Liver (tissue), 3 donors: Measurements from ENCODE around the gene PKD2L1.

ENCODE experiments used
- GABPA ChIP-seq, 2 donors: IDR thresholded peaks in 1 of 2; conservative IDR thresholded peaks in 1 of 2; 2 replicates each; pipeline ENCODE4 v1.6.1; 2016; ENCODE audit warnings: antibody characterized with exemption in 2 of 2, mild to moderate bottlenecking in 1 of 2, moderate library complexity in 1 of 2
- HNF4G ChIP-seq: IDR thresholded peaks from 2 replicates; pipeline ENCODE4 v1.6.1; 2016; ENCODE audit warnings: antibody characterized with exemption
- JUND ChIP-seq, 2 donors: IDR thresholded peaks; 2 replicates each; pipeline ENCODE4 v1.6.1; 2016; ENCODE audit warnings: antibody characterized with exemption in 2 of 2
- NR2F2 ChIP-seq: IDR thresholded peaks from 2 replicates; pipeline ENCODE4 v1.6.1; 2016; ENCODE audit warnings: antibody characterized with exemption
- RAD21 ChIP-seq, 2 donors: IDR thresholded peaks; 2 replicates each; pipeline ENCODE4 v1.6.1; 2016; ENCODE audit warnings: antibody characterized with exemption in 2 of 2, mild to moderate bottlenecking in 2 of 2
- SP1 ChIP-seq: IDR thresholded peaks from 2 replicates; pipeline ENCODE4 v1.6.1; 2018; ENCODE audit warnings: antibody characterized with exemption, mild to moderate bottlenecking
- TF ChIP-seq, protein P1 (sequence below): fragments of 150-350 bp; IDR thresholded peaks from 2 replicates; pipeline ENCODE4 v1.5.1; 2017; ENCODE audit warnings: improper control_type of control experiment, low read depth, low read length; ENCODE audit not compliant: missing input control
- TF ChIP-seq, protein P2 (sequence below): IDR thresholded peaks from 2 replicates; pipeline ENCODE4 v1.6.1; 2016; ENCODE audit warnings: antibody characterized with exemption
- TF ChIP-seq, protein P3 (sequence below): IDR thresholded peaks from 2 replicates; pipeline ENCODE4 v1.6.1; 2016; ENCODE audit warnings: antibody characterized with exemption, mild to moderate bottlenecking
- TF ChIP-seq, protein P4 (sequence below): IDR thresholded peaks from 2 replicates; pipeline ENCODE4 v1.6.1; 2016; ENCODE audit warnings: antibody characterized with exemption
- donor health status: healthy.
- donor health status: healthy.

DNA sequence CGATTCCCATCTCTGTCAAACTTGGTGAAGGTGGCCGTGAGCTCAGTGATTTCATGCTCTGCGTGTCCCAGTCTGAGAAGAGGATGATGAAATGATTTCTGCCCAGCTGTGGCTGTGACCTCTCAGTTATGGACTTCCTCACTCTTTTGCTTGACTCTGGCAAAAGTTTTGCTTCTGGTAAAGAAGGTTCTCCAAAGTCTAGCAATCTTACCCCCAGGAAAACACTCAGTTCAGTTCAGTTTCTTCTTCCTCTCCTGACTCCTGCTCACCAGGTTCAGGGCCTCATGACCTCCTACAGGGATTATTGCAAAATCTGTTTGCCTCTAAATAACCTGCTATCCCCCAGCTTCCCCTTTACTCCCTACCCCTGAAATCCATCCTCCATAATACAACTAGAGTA, 38.7 kb downstream of the PKD2L1 start:
- no peak for TF ChIP-seq HNF4G
- TF ChIP-seq, protein P1, sequence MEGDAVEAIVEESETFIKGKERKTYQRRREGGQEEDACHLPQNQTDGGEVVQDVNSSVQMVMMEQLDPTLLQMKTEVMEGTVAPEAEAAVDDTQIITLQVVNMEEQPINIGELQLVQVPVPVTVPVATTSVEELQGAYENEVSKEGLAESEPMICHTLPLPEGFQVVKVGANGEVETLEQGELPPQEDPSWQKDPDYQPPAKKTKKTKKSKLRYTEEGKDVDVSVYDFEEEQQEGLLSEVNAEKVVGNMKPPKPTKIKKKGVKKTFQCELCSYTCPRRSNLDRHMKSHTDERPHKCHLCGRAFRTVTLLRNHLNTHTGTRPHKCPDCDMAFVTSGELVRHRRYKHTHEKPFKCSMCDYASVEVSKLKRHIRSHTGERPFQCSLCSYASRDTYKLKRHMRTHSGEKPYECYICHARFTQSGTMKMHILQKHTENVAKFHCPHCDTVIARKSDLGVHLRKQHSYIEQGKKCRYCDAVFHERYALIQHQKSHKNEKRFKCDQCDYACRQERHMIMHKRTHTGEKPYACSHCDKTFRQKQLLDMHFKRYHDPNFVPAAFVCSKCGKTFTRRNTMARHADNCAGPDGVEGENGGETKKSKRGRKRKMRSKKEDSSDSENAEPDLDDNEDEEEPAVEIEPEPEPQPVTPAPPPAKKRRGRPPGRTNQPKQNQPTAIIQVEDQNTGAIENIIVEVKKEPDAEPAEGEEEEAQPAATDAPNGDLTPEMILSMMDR, result no peak
- TF ChIP-seq, protein P2, sequence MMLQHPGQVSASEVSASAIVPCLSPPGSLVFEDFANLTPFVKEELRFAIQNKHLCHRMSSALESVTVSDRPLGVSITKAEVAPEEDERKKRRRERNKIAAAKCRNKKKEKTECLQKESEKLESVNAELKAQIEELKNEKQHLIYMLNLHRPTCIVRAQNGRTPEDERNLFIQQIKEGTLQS, result no peak
- no peak for TF ChIP-seq RAD21 (IDR thresholded peaks at IDR 0.05)
- TF ChIP-seq, protein P3, sequence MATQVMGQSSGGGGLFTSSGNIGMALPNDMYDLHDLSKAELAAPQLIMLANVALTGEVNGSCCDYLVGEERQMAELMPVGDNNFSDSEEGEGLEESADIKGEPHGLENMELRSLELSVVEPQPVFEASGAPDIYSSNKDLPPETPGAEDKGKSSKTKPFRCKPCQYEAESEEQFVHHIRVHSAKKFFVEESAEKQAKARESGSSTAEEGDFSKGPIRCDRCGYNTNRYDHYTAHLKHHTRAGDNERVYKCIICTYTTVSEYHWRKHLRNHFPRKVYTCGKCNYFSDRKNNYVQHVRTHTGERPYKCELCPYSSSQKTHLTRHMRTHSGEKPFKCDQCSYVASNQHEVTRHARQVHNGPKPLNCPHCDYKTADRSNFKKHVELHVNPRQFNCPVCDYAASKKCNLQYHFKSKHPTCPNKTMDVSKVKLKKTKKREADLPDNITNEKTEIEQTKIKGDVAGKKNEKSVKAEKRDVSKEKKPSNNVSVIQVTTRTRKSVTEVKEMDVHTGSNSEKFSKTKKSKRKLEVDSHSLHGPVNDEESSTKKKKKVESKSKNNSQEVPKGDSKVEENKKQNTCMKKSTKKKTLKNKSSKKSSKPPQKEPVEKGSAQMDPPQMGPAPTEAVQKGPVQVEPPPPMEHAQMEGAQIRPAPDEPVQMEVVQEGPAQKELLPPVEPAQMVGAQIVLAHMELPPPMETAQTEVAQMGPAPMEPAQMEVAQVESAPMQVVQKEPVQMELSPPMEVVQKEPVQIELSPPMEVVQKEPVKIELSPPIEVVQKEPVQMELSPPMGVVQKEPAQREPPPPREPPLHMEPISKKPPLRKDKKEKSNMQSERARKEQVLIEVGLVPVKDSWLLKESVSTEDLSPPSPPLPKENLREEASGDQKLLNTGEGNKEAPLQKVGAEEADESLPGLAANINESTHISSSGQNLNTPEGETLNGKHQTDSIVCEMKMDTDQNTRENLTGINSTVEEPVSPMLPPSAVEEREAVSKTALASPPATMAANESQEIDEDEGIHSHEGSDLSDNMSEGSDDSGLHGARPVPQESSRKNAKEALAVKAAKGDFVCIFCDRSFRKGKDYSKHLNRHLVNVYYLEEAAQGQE, result no peak
- no peak for TF ChIP-seq JUND (IDR thresholded peaks at IDR 0.05)
- TF ChIP-seq NR2F2, result no peak
- TF ChIP-seq, protein P4, sequence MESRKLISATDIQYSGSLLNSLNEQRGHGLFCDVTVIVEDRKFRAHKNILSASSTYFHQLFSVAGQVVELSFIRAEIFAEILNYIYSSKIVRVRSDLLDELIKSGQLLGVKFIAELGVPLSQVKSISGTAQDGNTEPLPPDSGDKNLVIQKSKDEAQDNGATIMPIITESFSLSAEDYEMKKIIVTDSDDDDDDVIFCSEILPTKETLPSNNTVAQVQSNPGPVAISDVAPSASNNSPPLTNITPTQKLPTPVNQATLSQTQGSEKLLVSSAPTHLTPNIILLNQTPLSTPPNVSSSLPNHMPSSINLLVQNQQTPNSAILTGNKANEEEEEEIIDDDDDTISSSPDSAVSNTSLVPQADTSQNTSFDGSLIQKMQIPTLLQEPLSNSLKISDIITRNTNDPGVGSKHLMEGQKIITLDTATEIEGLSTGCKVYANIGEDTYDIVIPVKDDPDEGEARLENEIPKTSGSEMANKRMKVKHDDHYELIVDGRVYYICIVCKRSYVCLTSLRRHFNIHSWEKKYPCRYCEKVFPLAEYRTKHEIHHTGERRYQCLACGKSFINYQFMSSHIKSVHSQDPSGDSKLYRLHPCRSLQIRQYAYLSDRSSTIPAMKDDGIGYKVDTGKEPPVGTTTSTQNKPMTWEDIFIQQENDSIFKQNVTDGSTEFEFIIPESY, result no peak
- TF ChIP-seq SP1, result no peak
- no peak for TF ChIP-seq GABPA (IDR thresholded peaks at IDR 0.05 in 1 of 2, conservative IDR thresholded peaks at IDR 0.05 in 1 of 2)
